ENCODE measurements around the gene SKI.

SKI gene

GRCh38 chr1:2343023-2343935, 115.2 kb downstream of the SKI start:
- Histone ChIP-seq H3K36me3 (ENCODE audit: control insufficient read depth, insufficient read depth, low read length) (no peaks in the 10 kb centered on the region), H3K27me3 (ENCODE audit: control insufficient read depth, insufficient read depth, low read length) (no peaks in the 10 kb centered on the region), H3K9me3 (ENCODE audit: control insufficient read depth, insufficient read depth, low read depth, low read length) (no peaks in the 10 kb centered on the region), H3K4me3 (ENCODE audit: low read depth, low read length) (no peak overlapping the region), H3K27ac (ENCODE audit: low read depth, low read length) (no peak overlapping the region), H3K9ac (ENCODE audit: low read length) (no peak overlapping the region), H3K4me1 (ENCODE audit: control insufficient read depth, insufficient read depth, low read length) (no peaks in the 10 kb centered on the region)

- no peak overlapping the region; the same call in 1 of the 2 replicates for H3K27ac ChIP-seq (ENCODE audit: low read depth, low read length)
- no peak overlapping the region for H3K9ac ChIP-seq (ENCODE audit: low read length)
- no peaks in the 10 kb centered on the region for H3K27me3 ChIP-seq (ENCODE audit: control insufficient read depth, insufficient read depth, low read length)
- H3K36me3 ChIP-seq (ENCODE audit: control insufficient read depth, insufficient read depth, low read length): no peaks in the 10 kb centered on the region
- no peaks in the 10 kb centered on the region for H3K4me1 ChIP-seq (ENCODE audit: control insufficient read depth, insufficient read depth, low read length)
- H3K4me3 ChIP-seq (ENCODE audit: low read depth, low read length): no peak overlapping the region
- H3K9me3 ChIP-seq (ENCODE audit: control insufficient read depth, insufficient read depth, low read depth, low read length): no peaks in the 10 kb centered on the region
Measured at GRCh38 chr1:2344121-2344681, 116.1 kb downstream of the SKI start.

- no peak overlapping the region for H3K9ac ChIP-seq (ENCODE audit: low read length)
- H3K9me3 ChIP-seq (ENCODE audit: control insufficient read depth, insufficient read depth, low read depth, low read length): no peaks in the 10 kb centered on the region
- H3K27me3 ChIP-seq (ENCODE audit: control insufficient read depth, insufficient read depth, low read length): no peaks in the 10 kb centered on the region
- no peaks in the 10 kb centered on the region for H3K36me3 ChIP-seq (ENCODE audit: control insufficient read depth, insufficient read depth, low read length)
- no peak overlapping the region for H3K4me3 ChIP-seq (ENCODE audit: low read depth, low read length)
- H3K27ac ChIP-seq (ENCODE audit: low read depth, low read length): no peak overlapping the region
- H3K4me1 ChIP-seq (ENCODE audit: control insufficient read depth, insufficient read depth, low read length): no peaks in the 10 kb centered on the region
Measured at GRCh38 chr1:2344744-2345296, 116.7 kb downstream of the SKI start.

- no peaks in the 10 kb centered on the region for H3K27me3 ChIP-seq (ENCODE audit: control insufficient read depth, insufficient read depth, low read length)
Measured at GRCh38 chr1:2345297-2346075, 117.4 kb downstream of the SKI start.

GRCh38 chr1:2346691-2347408, 118.7 kb downstream of the SKI start:
- no peaks in the 10 kb centered on the region for H3K27me3 ChIP-seq (ENCODE audit: control insufficient read depth, insufficient read depth, low read length)
- H3K9me3 ChIP-seq (ENCODE audit: control insufficient read depth, insufficient read depth, low read depth, low read length): no peaks in the 10 kb centered on the region
- no peaks in the 10 kb centered on the region for H3K4me1 ChIP-seq (ENCODE audit: control insufficient read depth, insufficient read depth, low read length)

More at GRCh38 chr1:2345297-2346075, 117.4 kb downstream of the SKI start:
- H3K4me1 ChIP-seq (ENCODE audit: control insufficient read depth, insufficient read depth, low read length): no peaks in the 10 kb centered on the region
- H3K27ac ChIP-seq (ENCODE audit: low read depth, low read length): no peak overlapping the region
- H3K36me3 ChIP-seq (ENCODE audit: control insufficient read depth, insufficient read depth, low read length): no peaks in the 10 kb centered on the region
- no peaks in the 10 kb centered on the region for H3K9me3 ChIP-seq (ENCODE audit: control insufficient read depth, insufficient read depth, low read depth, low read length)
- no peak overlapping the region for H3K4me3 ChIP-seq (ENCODE audit: low read depth, low read length)
- no peak overlapping the region for H3K9ac ChIP-seq (ENCODE audit: low read length)

GRCh38 chr1:2347409-2347785, 119.3 kb downstream of the SKI start:
- Histone ChIP-seq H3K4me3 (ENCODE audit: low read depth, low read length) (no peak overlapping the region), H3K9me3 (ENCODE audit: control insufficient read depth, insufficient read depth, low read depth, low read length) (no peaks in the 10 kb centered on the region), H3K27me3 (ENCODE audit: control insufficient read depth, insufficient read depth, low read length) (no peaks in the 10 kb centered on the region), H3K4me1 (ENCODE audit: control insufficient read depth, insufficient read depth, low read length) (no peaks in the 10 kb centered on the region), H3K36me3 (ENCODE audit: control insufficient read depth, insufficient read depth, low read length) (no peaks in the 10 kb centered on the region), H3K9ac (ENCODE audit: low read length) (no peak overlapping the region), H3K27ac (ENCODE audit: low read depth, low read length) (no peak overlapping the region)

More at GRCh38 chr1:2346691-2347408, 118.7 kb downstream of the SKI start:
- H3K27ac ChIP-seq (ENCODE audit: low read depth, low read length): no peak overlapping the region
- no peaks in the 10 kb centered on the region for H3K36me3 ChIP-seq (ENCODE audit: control insufficient read depth, insufficient read depth, low read length)
- no peak overlapping the region for H3K4me3 ChIP-seq (ENCODE audit: low read depth, low read length)
- no peak overlapping the region for H3K9ac ChIP-seq (ENCODE audit: low read length)

- Histone ChIP-seq H3K27ac (ENCODE audit: low read depth, low read length) (no peak overlapping the region), H3K4me1 (ENCODE audit: control insufficient read depth, insufficient read depth, low read length) (no peaks in the 10 kb centered on the region), H3K36me3 (ENCODE audit: control insufficient read depth, insufficient read depth, low read length) (no peaks in the 10 kb centered on the region), H3K4me3 (ENCODE audit: low read depth, low read length) (no peak overlapping the region), H3K27me3 (ENCODE audit: control insufficient read depth, insufficient read depth, low read length) (no peaks in the 10 kb centered on the region), H3K9me3 (ENCODE audit: control insufficient read depth, insufficient read depth, low read depth, low read length) (no peaks in the 10 kb centered on the region), H3K9ac (ENCODE audit: low read length) (no peak overlapping the region)
Measured at GRCh38 chr1:2347896-2348295, 119.8 kb downstream of the SKI start.

GRCh38 chr1:2348346-2349325, 120.5 kb downstream of the SKI start:
- Histone ChIP-seq H3K9me3 (ENCODE audit: control insufficient read depth, insufficient read depth, low read depth, low read length) (no peaks in the 10 kb centered on the region), H3K4me1 (ENCODE audit: control insufficient read depth, insufficient read depth, low read length) (no peaks in the 10 kb centered on the region), H3K9ac (ENCODE audit: low read length) (no peak overlapping the region), H3K27me3 (ENCODE audit: control insufficient read depth, insufficient read depth, low read length) (no peaks in the 10 kb centered on the region), H3K36me3 (ENCODE audit: control insufficient read depth, insufficient read depth, low read length) (no peaks in the 10 kb centered on the region), H3K27ac (ENCODE audit: low read depth, low read length) (no peak overlapping the region), H3K4me3 (ENCODE audit: low read depth, low read length) (no peak overlapping the region)

GRCh38 chr1:2349806-2350205, 121.7 kb downstream of the SKI start:
- Histone ChIP-seq H3K9me3 (ENCODE audit: control insufficient read depth, insufficient read depth, low read depth, low read length) (no peaks in the 10 kb centered on the region), H3K27ac (ENCODE audit: low read depth, low read length) (no peak overlapping the region), H3K4me3 (ENCODE audit: low read depth, low read length) (no peak overlapping the region), H3K36me3 (ENCODE audit: control insufficient read depth, insufficient read depth, low read length) (no peaks in the 10 kb centered on the region), H3K27me3 (ENCODE audit: control insufficient read depth, insufficient read depth, low read length) (no peaks in the 10 kb centered on the region), H3K4me1 (ENCODE audit: control insufficient read depth, insufficient read depth, low read length) (no peaks in the 10 kb centered on the region), H3K9ac (ENCODE audit: low read length) (no peak overlapping the region)

- Histone ChIP-seq H3K9me3 (ENCODE audit: control insufficient read depth, insufficient read depth, low read depth, low read length) (no peaks in the 10 kb centered on the region), H3K27me3 (ENCODE audit: control insufficient read depth, insufficient read depth, low read length) (no peaks in the 10 kb centered on the region), H3K4me3 (ENCODE audit: low read depth, low read length) (no peak overlapping the region), H3K27ac (ENCODE audit: low read depth, low read length) (no peak overlapping the region), H3K36me3 (ENCODE audit: control insufficient read depth, insufficient read depth, low read length) (no peaks in the 10 kb centered on the region), H3K9ac (ENCODE audit: low read length) (no peak overlapping the region), H3K4me1 (ENCODE audit: control insufficient read depth, insufficient read depth, low read length) (no peaks in the 10 kb centered on the region)
Measured at GRCh38 chr1:2350501-2350900, 122.4 kb downstream of the SKI start.

Data from HUES6 (cell line).